Midbrain (tissue), 1 donor: Measurements from ENCODE around the gene MAN1C1.
A peak's percentile ranks its signal among the peaks of the same experiment; 100 is the strongest.
"Not testable (repeated sequence)": the region's sequence is repeated elsewhere in the genome, so short reads cannot be mapped to it uniquely, and the experiment has no call there.

Experiments used
- DNase-seq: peaks from one replicate; lab custom pipeline; 2025; lab: John Stamatoyannopoulos, UW

MAN1C1 gene

DNA sequence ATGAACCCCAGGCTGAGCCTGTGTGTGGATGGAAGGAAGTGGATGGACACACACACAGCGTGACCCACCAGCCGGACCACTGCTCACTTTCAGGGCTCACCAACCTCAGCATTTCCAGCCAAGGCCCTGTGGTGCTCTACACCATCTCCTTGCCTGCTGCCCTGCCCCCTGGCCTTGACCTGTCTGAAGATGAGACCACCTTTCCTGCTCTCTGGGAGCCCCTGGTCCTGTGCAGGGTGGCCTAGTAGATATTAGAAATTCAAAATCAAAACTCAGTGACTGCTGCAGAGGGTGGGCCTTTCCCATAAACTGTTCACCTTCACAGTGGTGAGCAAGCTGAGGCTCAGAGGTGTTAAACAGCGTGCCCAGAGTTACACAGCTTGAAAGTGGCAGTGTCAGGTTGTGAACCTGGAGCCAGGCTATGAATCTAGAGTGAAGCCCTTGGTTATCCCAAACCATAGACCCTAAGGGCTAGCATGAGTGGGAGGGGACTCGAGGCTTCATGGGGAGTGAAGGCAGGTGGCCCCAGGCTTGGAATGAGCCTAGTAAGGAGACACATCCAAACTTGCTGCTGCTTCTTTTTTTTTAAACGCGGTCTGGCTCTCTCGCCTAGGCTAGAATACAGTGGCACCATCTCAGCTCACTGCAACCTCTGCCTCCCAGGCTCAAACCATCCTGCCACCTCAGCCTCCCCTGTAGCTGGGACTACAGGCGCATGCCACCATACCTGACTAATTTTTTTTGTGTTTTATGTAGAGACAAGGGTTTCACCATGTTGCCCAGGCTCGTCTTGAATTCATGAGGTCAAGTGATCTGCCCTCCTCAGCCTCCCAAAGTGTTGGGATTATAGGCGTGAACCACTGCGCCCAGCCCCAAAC is 41.5 kb downstream of the MAN1C1 start:
- DNase-seq, result no peak

DNA sequence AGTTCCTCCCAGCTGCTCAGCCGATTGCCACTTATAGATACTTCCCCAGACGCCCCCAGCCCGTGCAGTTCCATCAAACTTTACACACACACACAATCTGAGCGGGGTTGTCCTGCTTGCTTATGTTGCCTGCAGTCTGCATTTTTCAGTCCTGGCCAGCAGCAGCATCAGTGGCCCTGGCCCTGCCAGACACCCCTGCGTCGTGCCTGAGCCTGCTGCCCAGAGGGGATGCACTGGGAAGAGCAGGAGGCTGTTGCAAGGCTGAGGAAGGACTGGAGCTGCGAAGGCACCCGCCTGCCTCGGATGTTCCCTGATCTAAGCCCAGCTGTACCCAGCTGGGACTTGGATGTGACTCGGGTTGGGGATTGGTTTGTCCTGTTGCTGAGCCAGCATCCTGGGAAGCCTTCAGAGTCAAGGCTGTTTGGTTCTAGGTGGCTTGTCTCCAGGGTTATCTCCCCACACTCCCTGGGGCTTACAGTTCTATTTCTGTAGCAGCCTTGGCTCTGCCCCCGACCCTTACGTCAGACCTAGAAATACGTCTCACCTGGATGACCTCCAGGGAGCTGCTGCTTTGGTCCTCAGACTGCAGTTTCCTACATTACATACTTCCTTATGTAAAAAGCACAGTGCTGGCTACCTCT is 42.3 kb downstream of the MAN1C1 start:
- DNase-seq, result no peak

DNA sequence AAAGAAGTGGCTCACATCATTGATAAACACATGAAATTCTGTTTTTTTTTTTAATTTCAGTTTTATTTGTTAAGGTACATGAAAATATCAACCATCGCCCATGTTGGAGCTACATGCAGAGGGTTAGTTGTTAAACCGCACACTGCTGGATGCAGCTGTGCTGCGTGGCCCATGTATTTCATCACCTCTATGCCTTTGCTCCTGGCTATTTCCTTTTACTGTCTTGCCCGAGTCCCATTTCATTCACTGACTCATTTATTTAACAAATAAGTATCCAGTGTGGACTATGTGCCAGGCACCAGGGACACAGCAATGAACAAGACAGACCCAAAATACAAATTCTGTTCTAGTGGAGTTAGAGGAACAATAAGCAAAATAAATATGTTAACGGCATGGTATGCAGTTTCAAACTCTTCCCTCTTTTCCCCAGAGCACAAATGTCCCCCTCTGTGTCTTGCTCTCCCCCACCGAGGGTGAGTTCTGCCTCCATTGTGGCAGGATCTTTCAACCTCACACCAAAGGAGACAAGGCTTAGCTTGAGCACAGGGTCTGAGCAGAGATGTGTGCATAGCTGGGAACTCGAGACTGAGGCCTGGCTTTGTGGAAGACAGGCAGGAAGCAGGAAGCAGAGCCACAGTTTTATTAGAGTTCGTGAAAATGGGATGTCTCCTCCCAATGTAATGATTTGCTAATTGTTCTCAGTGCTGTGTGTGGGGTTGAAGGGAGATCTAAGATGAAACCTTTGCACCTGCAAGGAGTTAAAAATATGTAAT is 44.6 kb downstream of the MAN1C1 start:
- no peak for DNase-seq

DNA sequence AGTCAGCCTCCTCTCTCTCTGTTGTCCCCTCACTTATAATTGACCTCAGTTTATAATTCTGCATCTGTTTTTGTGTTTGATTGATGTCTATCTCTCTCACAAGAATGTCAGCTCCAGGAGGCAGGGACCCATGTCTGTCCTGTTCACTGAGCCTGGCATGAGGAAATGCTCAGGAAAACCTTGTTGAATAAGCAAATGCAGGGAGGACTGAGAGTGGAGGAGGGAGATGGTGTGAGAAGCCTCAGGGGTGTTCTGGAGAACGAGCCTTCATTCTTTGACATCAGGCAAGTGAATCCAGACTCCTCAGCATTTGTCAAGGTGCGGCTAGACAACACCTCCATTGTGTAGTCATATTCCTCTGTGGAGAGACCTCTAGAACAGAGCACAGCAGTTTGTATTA is 45.5 kb downstream of the MAN1C1 start:
- no peak for DNase-seq

DNA sequence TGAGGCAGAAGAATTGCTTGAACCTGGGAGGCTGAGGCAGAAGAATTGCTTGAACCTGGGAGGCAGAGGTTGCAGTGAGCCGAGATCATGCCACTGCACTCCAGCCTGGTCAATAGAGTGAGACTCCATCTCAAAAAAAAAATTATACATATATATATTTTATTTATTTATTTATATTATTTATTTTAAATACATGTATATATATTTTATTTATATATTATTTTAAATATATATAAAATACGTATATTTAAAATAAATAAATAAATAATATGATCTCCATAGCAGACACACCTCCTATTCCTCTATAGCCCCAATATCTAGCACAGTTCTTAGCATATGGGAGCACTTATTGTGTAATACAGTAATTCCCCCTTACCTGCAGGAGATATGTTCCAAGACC is 46.4 kb downstream of the MAN1C1 start:
- DNase-seq, result not testable (repeated sequence)

DNA sequence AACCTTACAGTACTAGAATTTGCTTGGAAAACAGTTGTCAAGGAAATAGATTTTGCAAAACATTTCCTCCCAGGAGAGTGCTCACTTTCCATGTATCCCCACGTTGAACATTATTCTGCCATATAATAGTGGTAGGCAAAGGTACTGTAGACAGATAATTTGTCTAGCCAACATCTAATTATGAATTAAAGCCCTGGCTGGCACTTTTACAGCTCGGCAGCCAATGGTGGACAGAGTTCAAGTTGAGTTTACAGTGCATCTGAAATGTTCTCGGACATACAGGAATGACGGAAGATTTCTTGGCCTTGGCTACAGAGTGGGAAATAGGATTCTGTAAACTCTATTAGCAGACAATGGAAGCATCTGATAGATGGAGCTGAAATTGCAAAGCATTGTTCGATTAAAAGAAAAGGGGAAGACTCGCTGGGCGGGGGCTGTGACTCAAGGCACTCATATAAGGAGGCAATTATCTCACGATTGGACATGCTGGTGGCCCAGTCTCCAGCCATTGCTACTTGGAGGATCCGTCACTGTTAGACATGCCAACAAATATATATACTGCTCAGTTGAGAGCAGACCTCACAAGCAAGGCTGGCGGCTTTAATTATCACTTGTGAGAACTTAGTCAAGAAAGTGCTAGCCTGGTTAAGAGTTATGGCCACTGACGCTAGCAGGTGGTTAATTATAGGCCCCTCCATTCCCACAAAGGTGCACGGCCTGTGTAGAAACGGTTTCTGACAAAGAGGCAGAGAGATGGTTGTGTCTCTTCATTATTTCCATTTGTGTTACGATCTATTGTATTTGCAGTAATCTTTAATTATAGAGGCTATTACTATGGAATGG is 48.0 kb downstream of the MAN1C1 start:
- DNase-seq, result no peak

DNA sequence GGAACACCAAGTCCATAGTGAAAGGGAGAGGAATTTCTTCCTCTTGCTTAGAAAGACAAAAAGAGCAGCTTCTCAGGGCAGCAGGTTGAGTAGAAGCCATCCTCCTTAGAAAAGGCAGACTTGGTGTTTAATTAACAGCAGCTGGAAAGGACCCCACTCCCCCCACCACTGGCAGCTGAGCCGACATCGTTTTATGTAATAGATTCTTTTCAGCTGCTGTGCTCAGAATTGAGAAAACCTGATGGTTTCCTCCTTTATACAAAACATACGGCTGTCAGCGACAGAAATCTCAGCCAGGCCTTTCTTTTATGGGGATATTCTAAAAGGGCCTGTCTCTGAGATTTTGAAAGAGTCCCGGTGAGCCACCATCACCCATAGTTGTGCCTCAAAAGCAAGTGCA is 49.9 kb downstream of the MAN1C1 start:
- no peak for DNase-seq

DNA sequence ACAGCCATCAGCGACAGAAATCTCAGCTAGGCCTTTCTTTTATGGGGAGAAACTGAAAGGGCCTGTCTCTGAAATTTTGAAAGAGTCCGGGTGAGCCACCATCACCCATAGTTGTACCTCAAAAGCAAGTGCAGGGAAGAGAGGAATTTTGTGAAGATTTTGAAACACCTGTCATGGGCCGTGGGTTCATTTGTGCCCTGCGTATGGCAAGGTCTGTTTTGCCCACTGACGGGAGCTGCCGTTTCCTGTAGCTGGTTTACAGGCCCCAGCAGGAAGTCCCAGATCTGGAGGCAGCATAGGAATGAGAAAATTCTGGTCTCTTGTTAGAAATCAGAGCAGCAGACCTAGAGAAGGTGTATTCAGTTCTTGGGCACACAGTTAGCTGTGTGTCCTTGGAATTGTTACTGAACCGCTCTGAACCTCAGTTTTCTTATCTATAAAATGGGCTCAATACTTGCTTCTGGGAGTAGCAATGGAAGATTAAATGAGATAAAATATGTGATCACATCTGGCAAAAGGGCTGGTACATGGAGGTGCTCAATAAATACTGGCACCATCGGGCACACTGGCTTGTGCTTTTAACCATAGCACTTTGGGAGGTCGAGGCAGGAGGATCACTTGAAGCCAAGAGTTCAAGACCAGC is 52.5 kb downstream of the MAN1C1 start:
- DNase-seq, result no peak

DNA sequence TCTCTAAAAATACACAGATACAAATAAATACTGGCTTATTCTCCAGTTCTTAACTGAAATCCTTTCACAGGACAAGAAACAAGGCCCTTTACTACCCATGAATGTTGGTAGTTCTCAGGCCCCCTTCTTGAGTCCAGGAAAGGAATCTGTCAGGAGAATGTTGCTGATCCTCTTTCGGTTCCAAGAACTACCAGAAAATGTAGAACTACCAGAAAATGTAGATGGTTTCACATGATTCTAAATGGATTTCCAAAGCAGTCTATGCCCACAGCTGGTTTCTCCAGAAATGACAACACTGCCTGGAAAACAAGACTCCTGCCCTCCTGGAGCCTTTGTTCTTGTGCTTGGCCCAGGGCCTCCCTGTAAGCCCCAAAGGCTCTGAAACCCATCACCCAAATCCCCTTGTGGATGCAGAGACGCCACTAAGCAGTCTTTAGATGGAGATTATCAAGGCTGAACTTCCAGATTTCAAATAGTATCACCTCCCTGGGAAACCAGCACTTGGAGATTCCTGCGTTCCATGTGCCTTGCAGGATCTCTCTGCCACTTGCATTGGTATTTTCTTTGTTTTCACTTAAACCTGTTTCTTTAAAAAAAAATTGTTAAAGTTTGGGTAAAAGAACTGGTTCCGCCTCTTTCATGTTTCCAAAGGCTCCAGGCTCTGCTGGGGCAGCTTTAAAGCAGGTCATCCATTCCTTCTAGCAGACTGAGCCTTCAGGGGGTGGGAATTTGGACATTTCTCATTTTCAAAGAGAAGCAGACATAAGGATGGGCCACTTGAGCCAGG is 53.4 kb downstream of the MAN1C1 start:
- DNase-seq, result no peak

DNA sequence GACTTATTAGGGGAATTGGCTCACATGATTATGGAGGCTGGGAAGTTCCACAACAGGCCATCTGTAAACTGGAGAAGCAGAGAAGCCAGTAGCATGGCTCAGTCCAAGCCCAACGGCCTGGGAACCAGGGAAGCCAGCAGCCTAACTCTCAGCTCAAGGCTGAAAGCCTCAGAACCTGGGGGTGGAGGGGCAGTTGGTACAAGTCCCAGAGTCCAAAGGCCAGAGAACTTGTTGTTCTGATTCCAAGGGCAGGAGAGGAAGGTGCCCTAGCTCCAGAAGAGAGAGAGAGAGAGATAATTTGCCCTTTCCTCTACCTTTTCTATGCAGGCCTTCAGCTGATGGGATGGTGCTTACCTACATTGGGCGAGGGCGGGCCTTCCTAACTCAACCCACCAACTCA is 55.3 kb downstream of the MAN1C1 start:
- no peak for DNase-seq

DNA sequence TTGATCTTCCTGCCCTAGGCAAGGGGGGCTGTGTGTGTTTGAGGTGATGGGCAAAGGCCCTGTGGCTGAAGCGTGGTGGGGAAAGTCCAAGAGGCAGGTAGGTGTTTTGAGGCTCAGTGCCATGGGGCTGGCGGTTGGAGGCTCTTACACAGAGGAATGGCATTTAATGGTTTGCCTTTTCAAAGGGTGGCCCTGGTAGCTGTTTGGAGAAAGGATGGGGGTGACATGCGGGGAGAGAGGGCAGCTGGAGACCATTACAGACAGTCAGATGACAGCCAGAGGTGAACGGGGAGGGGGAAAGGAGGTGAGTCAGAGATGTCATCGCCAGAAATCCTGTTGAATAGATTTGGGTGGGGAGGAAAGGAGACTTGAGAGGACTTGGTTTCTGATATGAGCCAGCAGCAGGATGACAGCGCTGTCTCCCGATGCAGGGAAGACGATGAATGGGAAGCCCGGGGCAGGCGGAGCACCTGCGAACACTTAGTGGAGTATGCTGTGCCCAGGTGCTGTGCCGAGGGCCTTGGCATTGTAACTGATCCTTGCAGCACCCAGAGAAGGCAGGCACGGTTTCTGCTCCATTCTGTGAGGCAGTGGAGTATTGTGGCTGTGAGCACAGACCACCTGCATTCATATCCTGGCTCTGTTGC is 56.3 kb downstream of the MAN1C1 start:
- DNase-seq, result no peak

DNA sequence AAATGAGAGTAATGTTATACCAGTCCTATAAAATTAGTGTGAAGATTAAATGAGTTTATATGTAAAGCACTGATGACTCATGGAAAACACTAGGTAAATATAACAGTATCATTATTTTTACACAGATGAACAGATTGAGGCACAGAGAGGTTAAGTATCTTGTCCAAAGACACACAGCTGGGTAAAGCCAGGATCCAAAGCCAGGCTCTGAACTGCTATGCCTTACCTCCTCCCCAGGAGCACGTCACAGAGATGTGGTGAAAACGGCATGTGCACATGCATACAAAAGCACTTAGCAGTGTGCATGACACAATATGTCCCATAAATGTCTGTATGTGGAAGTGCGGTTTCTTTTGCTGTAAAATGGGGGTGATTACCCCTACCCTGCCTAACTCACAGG is 56.9 kb downstream of the MAN1C1 start:
- no peak for DNase-seq

DNA sequence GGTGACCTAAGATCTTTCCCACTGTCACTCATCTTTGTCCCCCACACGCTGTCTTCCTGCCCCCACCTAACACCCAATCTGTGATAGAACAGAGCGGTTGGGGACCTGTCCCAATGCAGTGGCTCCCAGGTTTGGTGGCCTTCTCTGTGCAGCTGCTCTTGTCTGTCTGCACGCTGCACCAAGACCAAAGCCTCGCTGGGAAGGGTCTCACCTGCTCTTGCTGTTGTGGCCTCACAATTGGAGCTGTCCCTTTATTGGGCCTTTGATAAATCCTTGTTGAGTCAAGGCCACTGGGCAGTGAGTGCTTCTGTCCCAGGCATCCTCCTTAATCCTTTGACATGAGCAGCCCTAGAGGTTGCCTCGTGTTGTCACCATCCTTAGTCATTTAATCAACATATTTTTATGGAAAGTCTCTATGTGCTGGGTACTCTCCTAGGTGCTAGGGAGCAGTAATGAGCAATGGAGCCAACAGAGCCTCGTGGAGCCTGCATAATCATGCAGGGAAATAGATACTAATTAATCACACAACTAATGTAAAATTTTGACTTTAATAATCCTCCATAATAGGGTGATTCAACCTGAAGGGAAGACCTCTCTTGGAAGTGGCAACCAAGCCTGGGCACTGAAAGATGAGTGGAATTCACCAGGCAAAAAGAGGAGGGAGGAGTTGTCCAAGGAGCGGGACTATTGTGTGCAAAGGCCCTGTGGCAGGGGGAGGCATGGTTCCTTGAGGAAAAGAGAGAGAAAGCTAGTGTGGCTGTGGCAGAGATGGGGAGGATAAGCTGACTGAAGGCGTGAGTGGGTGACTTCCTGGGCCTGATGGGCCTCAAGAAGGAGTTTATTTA is 57.6 kb downstream of the MAN1C1 start:
- no peak for DNase-seq

DNA sequence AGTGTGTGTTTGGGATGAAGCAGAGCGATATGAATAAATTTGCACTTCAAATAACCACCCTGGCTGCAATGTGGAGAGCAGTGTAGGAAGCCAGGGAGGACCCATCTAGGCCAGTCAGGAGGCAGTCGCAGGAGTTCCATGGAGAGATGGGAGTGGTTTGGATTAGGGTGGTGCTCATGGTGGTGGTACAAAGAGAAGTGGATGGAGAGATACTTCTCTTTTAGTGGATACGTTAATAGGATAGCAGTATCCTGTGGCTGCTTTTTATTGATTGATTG is 58.2 kb downstream of the MAN1C1 start:
- no peak for DNase-seq

DNA sequence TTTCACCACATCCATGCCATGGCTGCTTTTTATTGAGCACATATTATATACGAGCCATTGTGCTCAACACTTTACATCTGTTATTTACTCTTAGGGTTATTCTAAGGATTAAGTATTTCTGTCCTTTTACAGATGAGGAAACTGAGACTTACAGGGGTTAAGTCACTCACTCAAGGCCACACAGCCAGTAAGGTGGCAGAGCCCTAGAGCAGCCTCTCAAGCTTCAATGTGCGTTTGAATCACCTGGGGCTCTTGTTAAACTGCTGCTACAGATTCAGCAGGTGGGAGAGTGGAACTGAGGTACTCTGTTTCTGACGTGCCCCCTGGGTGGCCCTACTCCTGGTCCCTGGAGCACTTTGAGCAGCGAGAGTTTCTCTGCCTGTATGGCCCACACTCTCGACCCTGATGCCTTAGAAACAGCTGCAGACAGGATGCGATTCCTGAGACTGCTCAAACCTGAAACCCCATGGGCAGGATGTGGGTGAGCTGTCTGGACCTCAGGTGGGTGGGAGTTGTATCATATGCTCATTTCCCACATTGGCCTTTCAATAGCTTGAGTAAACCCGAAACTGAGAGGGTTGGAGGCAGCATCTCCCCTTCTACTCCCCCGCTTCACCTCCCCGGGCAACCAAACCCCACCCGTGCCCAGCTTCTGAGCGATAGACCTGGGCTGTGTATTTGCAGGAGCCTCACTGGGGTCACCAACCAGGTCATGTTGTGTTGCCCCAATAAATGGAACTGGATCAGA is 59.3 kb downstream of the MAN1C1 start:
- DNase-seq, result no peak

DNA sequence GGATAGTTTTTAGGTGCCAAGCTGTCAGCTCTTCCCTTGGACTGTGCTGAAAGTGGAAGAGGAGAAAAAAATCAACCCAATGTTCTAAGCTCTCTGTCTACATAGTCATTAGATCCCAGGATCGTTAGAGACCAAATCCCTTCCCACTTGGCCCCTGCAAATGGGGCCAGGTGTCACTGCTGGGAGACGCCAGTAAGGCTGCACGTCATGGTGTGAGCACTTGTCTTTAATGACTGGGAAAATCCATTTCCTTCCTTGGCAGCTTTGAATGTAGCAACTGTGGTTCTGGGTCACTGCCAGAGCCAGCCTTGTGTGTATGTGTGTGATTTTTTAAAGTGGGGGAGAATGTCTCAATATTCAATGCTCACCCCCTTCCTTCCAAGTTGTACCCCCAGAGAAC is 59.9 kb downstream of the MAN1C1 start:
- DNase-seq, result peak; percentile 18

DNA sequence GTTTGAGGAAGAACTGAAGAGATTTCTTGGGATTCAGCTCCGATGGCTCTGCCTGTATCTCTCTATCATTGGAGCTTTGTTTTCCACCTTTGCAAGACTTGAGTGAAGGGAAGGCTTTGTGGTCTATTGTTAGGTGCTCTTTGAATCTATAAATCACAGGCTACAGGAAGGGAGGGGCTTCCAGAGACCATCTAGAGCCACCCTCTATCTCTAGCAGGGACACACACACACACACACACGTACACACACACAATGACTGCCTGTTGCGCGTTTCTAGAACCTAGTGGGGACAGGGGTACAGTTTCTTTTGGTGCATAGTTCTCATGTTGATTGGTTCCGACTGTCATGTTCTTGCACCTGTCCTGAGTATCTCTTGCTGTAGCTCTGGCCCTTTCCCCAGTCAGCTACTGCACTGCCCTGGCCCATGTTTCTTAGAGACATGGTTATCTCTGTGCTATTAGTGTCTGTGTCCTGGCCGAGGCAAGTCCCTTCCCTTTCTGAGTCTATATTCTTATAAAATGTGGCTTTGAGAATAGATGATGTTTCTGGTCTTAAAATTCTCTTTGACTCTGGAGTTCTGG is 60.7 kb downstream of the MAN1C1 start:
- DNase-seq, result no peak

DNA sequence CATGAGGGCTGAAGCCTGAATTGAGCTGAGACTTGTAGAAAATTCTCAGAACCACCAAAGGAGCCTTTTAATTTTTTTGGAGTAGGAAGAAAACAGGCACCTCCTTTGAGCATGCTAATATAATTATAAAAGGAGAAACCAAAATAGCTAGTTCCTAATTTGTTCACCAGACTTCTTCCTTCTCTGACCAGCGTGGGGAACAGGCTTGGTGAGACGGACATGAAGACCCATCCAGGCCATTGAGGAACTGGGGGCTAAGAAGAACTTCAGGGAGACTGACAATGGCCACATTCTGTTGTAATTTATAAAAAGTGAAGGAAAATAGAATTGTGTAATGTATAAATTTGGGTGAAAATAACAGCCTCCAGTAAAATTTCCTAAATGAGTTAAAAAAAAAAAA is 62.6 kb downstream of the MAN1C1 start:
- no peak for DNase-seq
